ENCODE results near the gene EBLN2.

DNA sequence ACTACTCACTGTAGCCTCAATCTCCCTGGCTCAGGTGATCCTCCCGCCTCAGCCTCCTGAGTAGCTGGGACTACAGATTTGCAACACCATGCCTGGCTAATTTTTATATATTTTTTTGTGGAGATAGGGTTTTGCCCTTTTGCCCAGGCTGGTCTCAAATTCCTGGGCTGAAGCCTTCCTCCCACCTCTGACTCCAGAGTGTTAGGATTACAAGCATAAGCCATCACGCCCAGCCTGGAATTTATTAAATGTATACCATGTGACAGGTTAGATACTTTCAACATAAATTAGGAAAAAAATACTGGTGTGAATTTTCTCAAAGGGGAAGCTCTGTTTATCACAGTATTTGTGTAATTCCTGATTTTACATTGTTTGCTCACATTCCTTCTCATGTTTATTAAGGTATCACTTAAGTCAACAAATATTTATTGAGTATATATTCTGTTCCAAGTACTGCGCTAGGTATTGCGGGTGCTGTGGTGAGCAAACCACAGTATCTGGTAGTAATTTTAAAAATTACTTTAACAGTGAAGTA lies 40.1 kb upstream of the EBLN2 start:
- TF ChIP-seq, protein P1, sequence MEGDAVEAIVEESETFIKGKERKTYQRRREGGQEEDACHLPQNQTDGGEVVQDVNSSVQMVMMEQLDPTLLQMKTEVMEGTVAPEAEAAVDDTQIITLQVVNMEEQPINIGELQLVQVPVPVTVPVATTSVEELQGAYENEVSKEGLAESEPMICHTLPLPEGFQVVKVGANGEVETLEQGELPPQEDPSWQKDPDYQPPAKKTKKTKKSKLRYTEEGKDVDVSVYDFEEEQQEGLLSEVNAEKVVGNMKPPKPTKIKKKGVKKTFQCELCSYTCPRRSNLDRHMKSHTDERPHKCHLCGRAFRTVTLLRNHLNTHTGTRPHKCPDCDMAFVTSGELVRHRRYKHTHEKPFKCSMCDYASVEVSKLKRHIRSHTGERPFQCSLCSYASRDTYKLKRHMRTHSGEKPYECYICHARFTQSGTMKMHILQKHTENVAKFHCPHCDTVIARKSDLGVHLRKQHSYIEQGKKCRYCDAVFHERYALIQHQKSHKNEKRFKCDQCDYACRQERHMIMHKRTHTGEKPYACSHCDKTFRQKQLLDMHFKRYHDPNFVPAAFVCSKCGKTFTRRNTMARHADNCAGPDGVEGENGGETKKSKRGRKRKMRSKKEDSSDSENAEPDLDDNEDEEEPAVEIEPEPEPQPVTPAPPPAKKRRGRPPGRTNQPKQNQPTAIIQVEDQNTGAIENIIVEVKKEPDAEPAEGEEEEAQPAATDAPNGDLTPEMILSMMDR (IDR thresholded peaks at IDR 0.05), result no peak
- no peak for TF ChIP-seq ZFX (IDR thresholded peaks at IDR 0.05; ENCODE audit: borderline replicate concordance)

Data from 22Rv1 (cell line).